WERI-Rb-1 (cell line): ENCODE results near the gene SPATC1L.

ENCODE experiments used
- DNase-seq: peaks from one replicate; pipeline ENCODE4 v3.0.0-alpha.2; 2020
- H3K27ac ChIP-seq: fragments of 250-450 bp; sonication (Bioruptor Pico); 2 replicates; pipeline ENCODE4 v1.5.1; 2020; ENCODE audit warnings: mild to moderate bottlenecking, moderate library complexity
- H3K27me3 ChIP-seq: fragments of 250-450 bp; sonication (Bioruptor Pico); 2 replicates; pipeline ENCODE4 v1.5.1; 2021; ENCODE audit warnings: mild to moderate bottlenecking, low read depth, moderate library complexity; ENCODE audit not compliant: insufficient read depth, severe bottlenecking
- H3K36me3 ChIP-seq: fragments of 250-450 bp; sonication (Bioruptor Pico); 2 replicates; pipeline ENCODE4 v1.5.1; 2020; ENCODE audit warnings: mild to moderate bottlenecking, moderate library complexity
- H3K4me3 ChIP-seq: 2 replicates; pipeline ENCODE4 v1.5.1; 2011; ENCODE audit warnings: low read depth, mild to moderate bottlenecking, control low read depth, low read length
- H3K9me3 ChIP-seq: fragments of 250-450 bp; sonication (Bioruptor Pico); 2 replicates; pipeline ENCODE4 v1.5.1; 2021; ENCODE audit warnings: mild to moderate bottlenecking, moderate library complexity; ENCODE audit not compliant: severe bottlenecking
- TF ChIP-seq, protein P1 (sequence below): IDR thresholded peaks from 2 replicates; pipeline ENCODE4 v1.5.1; 2011; ENCODE audit warnings: low read depth, mild to moderate bottlenecking, control low read depth, inconsistent platforms, low read length

Gene SPATC1L

DNA sequence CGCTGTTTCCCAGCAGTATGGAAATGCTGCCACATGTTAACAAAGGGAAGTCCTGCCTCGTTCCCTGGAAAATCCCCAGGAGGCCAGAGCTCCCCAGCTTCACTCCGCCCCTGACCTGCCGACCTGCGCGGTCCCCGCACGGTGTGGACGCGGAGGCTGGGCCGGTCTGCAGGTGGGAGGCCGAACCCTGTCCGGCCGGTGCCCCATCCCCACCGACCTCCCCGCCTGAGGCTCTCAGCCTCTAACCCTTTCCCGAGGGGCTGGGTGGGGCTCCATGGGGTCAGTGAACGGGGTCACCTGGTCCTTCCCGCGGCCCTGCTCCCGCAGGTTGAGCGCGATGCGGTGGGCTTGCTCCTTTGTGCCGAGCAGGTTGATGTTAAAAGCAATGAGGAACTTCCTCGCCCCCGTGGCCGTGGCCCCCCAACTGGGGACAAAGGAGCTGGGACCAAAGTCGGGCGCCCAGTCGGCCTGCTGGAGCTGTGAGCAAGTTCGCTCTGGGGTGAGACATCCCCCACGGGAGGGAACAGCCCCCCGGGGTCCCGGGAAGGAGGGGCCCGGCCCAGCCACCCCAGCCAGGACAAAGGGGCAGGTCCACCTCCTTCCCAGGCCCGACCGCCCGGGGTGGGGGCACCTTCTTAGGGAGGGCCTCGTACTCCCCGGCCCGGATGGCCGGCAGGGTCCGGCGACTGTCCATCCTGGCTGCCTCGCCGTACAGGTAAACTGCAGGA, 32.8 kb downstream of the SPATC1L start:
- Histone ChIP-seq H3K4me3 (no peak overlapping the region), H3K27me3 (no peaks in the 10 kb centered on the region), H3K36me3 (no peaks in the 10 kb centered on the region), H3K27ac (no peak overlapping the region), H3K9me3 (no peaks in the 10 kb centered on the region)
- TF ChIP-seq, protein P1, sequence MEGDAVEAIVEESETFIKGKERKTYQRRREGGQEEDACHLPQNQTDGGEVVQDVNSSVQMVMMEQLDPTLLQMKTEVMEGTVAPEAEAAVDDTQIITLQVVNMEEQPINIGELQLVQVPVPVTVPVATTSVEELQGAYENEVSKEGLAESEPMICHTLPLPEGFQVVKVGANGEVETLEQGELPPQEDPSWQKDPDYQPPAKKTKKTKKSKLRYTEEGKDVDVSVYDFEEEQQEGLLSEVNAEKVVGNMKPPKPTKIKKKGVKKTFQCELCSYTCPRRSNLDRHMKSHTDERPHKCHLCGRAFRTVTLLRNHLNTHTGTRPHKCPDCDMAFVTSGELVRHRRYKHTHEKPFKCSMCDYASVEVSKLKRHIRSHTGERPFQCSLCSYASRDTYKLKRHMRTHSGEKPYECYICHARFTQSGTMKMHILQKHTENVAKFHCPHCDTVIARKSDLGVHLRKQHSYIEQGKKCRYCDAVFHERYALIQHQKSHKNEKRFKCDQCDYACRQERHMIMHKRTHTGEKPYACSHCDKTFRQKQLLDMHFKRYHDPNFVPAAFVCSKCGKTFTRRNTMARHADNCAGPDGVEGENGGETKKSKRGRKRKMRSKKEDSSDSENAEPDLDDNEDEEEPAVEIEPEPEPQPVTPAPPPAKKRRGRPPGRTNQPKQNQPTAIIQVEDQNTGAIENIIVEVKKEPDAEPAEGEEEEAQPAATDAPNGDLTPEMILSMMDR: no peak
- DNase-seq: peak; percentile 6

DNA sequence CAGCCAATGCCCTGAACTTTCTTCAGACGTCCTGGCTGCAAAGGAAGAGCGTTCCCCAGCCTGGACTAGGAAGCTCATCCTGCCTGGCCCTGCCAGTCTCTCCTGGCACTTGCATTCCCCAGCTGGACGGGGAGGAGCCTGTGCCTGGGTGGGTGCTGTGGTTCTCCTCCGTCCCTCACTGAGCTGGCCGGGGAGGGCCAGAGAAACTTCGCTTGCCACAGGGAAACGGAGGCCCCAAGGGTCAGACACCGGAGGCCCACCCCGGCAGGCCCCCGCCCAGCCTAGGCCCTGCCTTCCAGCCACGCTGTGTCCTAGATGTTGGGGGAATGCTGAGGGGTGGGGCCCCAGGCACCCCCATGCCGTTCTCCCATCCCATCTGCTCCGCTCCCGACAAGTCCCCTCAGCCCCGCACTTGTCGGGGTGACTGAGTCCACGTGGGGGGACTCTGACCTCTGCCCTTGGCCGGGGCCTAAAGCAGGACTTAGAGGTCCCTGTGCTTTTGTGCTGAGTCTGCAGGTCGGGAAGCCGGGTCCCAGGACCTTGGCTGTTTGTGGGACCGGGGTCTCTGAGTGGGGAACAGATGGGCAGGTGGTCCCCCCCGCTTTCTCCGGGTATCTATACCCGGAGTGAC, 33.7 kb downstream of the SPATC1L start:
- H3K27me3 ChIP-seq: no peaks in the 10 kb centered on the region
- no peak overlapping the region for H3K27ac ChIP-seq
- peak; percentile 5 for DNase-seq
- H3K36me3 ChIP-seq: no peaks in the 10 kb centered on the region
- H3K9me3 ChIP-seq: no peaks in the 10 kb centered on the region
- H3K4me3 ChIP-seq: no peak overlapping the region
- TF ChIP-seq, protein P1: no peak

DNA sequence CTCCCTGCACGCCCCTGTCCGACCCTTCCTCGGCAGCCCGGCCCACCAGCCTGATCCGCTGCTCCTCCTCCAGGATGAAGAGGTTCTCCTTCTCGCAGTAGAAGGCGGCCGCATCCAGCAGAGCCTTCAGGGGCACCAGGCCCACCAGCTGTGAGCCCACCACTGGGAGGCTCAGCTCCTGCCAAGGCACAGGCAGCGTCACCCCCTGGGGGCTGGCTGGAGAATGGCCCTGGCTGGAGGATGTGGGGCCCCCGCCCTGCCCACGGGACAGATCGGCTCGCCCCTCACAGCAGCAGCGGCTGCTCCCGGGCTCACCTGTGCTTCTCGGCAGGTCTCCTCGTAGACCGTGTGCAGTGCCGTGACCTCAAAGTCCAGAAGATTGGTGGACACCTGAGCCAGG, 34.2 kb downstream of the SPATC1L start:
- Histone ChIP-seq H3K27ac (no peak overlapping the region), H3K36me3 (no peaks in the 10 kb centered on the region), H3K9me3 (no peaks in the 10 kb centered on the region), H3K27me3 (no peaks in the 10 kb centered on the region), H3K4me3 (no peak overlapping the region)
- TF ChIP-seq, protein P1: no peak
- no peak for DNase-seq

DNA sequence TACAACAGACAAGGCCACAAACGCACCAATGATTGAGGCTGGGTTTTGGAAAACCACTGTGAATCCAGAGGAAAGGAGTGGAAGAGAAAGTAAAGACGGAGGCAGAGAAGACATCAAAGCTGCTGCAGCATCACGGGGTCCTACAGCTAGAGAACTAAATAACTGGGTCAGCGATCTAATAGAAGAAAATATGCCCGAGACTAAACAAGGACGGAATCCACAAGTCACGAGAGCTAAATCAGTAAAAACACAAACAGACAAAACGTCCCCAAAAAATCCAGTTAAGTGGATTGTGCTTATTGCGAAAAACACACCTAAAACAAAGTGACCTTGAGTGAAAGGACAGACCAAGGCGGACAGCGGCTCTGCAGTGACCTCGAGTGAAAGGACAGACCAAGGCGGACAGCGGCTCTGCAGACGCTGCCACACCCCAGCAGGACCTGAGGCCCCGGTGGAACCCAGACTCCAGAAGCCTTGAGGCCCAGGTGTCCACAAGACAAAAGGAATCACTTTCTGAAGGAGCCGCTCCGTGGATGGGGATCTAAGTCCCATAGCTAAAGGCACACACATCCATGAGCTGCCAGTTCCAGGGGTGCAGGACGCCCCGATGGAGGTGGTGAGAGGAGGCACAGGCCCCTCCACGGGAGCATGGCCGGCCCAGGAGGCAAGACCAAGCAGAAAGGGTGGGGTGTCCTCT, 34.9 kb downstream of the SPATC1L start:
- DNase-seq: no peak
- Histone ChIP-seq H3K27ac (no peak overlapping the region), H3K4me3 (no peak overlapping the region), H3K9me3 (no peaks in the 10 kb centered on the region), H3K36me3 (no peaks in the 10 kb centered on the region), H3K27me3 (no peaks in the 10 kb centered on the region)
- TF ChIP-seq, protein P1: no peak

DNA sequence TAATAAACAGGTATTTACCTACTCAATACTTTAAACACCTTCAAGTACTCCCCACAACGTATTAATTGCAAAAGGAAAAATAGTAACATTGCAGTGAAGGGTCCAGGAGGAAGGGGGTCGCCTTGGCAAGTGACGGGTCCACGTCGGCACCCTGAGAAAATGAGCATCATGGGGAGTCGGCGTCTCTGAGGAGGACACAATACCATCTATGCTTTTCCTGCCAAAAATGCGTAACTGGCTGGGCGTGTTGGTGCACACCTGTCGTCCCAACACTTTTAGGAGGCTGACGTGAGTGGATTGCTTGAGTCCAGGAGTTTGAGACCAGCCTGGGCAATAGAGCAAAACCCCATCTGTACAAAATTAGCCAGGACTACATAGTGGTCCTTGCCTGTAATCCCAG, 36.2 kb downstream of the SPATC1L start:
- Histone ChIP-seq H3K36me3 (no peaks in the 10 kb centered on the region), H3K27ac (no peak overlapping the region), H3K4me3 (no peak overlapping the region), H3K9me3 (no peaks in the 10 kb centered on the region), H3K27me3 (no peaks in the 10 kb centered on the region)
- DNase-seq: no peak
- TF ChIP-seq, protein P1: no peak
